ENCODE measurements around the gene DONSON. TPM values are rescaled to one million over a fixed set of nuclear protein-coding genes. Genes with fewer than 3 reads are reported as not detected.

DONSON gene
- total and polyA plus RNA-seq, 9 of the 15 experiments (the other 6 are each of a cell fraction or from before 2014, with no cell fraction given) = 26.7 to 124 (median 62.6) TPM

DNA sequence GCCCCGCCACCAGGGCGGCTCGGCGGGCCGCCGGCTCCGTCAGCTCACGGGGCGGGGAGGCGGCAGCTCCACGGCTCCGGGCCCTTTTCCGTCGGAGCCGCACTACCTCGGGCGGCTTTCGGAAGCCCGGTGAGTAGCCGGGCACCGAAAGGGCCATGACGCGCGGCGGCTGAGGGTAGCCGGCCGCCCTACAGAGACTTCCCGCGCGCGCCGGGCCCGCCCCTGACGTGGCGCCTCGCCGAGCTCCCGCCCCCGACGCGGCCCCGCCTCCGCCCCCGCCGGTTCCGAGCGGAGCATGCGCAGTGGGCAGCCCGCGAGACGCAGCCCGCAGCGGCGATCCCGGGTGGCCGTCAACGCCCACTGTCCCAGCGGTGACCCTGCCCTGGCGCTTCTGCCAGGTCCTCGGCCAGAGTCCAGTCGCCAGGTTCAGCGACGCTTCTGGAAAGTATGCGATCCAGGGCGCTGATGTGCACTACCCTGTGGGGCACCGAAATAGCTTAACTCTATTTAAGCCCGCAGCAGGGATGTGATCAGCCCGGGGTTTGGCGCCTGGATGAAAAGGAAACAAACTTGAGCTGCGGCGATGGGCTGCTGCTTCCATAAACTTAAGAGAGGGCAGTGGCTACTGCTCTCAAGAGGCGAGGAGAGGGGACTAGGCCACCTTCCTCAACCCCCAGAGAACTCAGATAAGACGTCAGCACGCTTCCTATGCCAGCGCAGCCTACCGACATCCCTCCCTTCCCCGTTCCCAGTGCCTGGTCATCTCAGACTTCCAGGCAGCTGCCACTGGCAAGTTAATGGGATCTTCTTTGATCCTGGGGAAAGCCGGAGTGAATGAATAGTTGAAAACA, at the start of gene DONSON (continued):
- TF ChIP-seq, protein P1, sequence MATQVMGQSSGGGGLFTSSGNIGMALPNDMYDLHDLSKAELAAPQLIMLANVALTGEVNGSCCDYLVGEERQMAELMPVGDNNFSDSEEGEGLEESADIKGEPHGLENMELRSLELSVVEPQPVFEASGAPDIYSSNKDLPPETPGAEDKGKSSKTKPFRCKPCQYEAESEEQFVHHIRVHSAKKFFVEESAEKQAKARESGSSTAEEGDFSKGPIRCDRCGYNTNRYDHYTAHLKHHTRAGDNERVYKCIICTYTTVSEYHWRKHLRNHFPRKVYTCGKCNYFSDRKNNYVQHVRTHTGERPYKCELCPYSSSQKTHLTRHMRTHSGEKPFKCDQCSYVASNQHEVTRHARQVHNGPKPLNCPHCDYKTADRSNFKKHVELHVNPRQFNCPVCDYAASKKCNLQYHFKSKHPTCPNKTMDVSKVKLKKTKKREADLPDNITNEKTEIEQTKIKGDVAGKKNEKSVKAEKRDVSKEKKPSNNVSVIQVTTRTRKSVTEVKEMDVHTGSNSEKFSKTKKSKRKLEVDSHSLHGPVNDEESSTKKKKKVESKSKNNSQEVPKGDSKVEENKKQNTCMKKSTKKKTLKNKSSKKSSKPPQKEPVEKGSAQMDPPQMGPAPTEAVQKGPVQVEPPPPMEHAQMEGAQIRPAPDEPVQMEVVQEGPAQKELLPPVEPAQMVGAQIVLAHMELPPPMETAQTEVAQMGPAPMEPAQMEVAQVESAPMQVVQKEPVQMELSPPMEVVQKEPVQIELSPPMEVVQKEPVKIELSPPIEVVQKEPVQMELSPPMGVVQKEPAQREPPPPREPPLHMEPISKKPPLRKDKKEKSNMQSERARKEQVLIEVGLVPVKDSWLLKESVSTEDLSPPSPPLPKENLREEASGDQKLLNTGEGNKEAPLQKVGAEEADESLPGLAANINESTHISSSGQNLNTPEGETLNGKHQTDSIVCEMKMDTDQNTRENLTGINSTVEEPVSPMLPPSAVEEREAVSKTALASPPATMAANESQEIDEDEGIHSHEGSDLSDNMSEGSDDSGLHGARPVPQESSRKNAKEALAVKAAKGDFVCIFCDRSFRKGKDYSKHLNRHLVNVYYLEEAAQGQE (IDR thresholded peaks at IDR 0.05; ENCODE audit: borderline replicate concordance) = no peak
- TF ChIP-seq, protein P1 (CRISPR knock-in tag; IDR thresholded peaks at IDR 0.05; ENCODE audit: low read depth) = no peak
- no peak for TF ChIP-seq NCOA4 (IDR thresholded peaks at IDR 0.05; ENCODE audit: partially characterized antibody)
- no peak for TF ChIP-seq ASH1L (IDR thresholded peaks at IDR 0.05; ENCODE audit: borderline replicate concordance, low read depth, partially characterized antibody)
- TF ChIP-seq, protein P2, sequence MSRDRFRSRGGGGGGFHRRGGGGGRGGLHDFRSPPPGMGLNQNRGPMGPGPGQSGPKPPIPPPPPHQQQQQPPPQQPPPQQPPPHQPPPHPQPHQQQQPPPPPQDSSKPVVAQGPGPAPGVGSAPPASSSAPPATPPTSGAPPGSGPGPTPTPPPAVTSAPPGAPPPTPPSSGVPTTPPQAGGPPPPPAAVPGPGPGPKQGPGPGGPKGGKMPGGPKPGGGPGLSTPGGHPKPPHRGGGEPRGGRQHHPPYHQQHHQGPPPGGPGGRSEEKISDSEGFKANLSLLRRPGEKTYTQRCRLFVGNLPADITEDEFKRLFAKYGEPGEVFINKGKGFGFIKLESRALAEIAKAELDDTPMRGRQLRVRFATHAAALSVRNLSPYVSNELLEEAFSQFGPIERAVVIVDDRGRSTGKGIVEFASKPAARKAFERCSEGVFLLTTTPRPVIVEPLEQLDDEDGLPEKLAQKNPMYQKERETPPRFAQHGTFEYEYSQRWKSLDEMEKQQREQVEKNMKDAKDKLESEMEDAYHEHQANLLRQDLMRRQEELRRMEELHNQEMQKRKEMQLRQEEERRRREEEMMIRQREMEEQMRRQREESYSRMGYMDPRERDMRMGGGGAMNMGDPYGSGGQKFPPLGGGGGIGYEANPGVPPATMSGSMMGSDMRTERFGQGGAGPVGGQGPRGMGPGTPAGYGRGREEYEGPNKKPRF (IDR thresholded peaks at IDR 0.05; ENCODE audit: low read depth, low read length) = no peak
- TF ChIP-seq FOS (IDR thresholded peaks at IDR 0.05; ENCODE audit: extremely low read depth, insufficient read length) = no peak
- TF ChIP-seq E2F3 (CRISPR knock-in tag; IDR thresholded peaks at IDR 0.05) = peak; percentile 94
- TF ChIP-seq FOXP1 (CRISPR knock-in tag; IDR thresholded peaks at IDR 0.05) = no peak
- TF ChIP-seq HDAC6 (IDR thresholded peaks at IDR 0.05; ENCODE audit: low read depth, low read length) = no peak; the same call in 1 of the 2 replicates
- no peak for TF ChIP-seq TARDBP (IDR thresholded peaks at IDR 0.05)
- TF ChIP-seq PHF8 (IDR thresholded peaks at IDR 0.05; ENCODE audit: borderline replicate concordance, low read length) = peak; percentile 96; the same call in 1 of the 2 replicates
- TF ChIP-seq, protein P3, sequence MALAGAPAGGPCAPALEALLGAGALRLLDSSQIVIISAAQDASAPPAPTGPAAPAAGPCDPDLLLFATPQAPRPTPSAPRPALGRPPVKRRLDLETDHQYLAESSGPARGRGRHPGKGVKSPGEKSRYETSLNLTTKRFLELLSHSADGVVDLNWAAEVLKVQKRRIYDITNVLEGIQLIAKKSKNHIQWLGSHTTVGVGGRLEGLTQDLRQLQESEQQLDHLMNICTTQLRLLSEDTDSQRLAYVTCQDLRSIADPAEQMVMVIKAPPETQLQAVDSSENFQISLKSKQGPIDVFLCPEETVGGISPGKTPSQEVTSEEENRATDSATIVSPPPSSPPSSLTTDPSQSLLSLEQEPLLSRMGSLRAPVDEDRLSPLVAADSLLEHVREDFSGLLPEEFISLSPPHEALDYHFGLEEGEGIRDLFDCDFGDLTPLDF (CRISPR knock-in tag; IDR thresholded peaks at IDR 0.05) = peak; percentile 79
- TF ChIP-seq MBD2 (IDR thresholded peaks at IDR 0.05; ENCODE audit: borderline replicate concordance, low read depth) = peak; percentile 36; the same call in 1 of the 2 replicates
- TF ChIP-seq KAT7 (CRISPR knock-in tag; IDR thresholded peaks at IDR 0.05; ENCODE audit: borderline replicate concordance) = no peak; the same call in 1 of the 2 replicates
- no peak for TF ChIP-seq DNMT1 (IDR thresholded peaks at IDR 0.05)
- TF ChIP-seq RBM14 (IDR thresholded peaks at IDR 0.05; ENCODE audit: borderline replicate concordance, insufficient read depth, low read depth, low read length) = no peak
